Stimulated activated CD8-positive, alpha-beta memory T cell treated with anti-CD3 and anti-CD28 coated beads, Interleukin-7, amount 100 ng/mL, for 48 hours (primary cell): ENCODE measurements around the gene MAMDC4.

Experiments
- DNase-seq, 2 donors: peaks; one replicate each; pipeline ENCODE4 v3.0.0-alpha.2; 2020; ENCODE audit warnings: low read depth in 1 of 2; ENCODE audit errors: extremely low read depth in 1 of 2

The MAMDC4 gene

DNA sequence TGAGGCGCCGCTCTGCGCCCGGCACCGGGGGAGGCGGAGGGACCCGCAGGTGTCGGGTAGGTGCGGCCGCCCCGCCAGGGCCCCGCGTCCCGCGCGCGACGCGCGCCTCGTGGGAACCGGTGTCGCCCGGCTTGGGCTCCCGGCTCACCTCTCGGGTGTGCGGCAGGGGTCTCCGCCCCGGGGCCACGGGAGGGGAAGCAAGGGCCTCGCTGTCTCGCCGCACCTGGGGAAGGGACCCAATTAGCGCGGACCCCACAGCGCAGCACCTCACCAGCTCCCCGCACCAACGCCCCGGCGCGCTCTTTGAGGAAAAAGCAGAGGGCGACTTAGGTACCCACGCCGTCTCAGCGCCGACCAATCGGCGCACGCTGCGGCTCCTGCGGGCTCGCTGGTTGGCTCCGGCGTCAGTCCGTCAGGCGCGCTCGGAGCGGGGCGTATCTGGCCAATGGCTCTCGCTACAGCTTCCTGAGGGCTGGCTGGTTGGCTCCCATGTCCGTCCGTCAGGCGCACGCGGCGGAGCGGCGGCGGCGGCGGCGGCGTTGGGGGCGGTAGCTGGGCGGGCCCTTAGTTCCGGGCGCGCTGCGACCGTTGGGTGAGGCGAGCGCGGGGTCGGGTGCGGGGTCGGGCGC is 33.9 kb downstream of the MAMDC4 start, which contains the start of gene TRAF2:
Gene TRAF2, plus strand, starts transcription at position 567 of the 629 bp plus-strand sequence. CDS start 12,225 bp downstream, outside the sequence.
- peak; percentile 95 to 97 for DNase-seq

DNA sequence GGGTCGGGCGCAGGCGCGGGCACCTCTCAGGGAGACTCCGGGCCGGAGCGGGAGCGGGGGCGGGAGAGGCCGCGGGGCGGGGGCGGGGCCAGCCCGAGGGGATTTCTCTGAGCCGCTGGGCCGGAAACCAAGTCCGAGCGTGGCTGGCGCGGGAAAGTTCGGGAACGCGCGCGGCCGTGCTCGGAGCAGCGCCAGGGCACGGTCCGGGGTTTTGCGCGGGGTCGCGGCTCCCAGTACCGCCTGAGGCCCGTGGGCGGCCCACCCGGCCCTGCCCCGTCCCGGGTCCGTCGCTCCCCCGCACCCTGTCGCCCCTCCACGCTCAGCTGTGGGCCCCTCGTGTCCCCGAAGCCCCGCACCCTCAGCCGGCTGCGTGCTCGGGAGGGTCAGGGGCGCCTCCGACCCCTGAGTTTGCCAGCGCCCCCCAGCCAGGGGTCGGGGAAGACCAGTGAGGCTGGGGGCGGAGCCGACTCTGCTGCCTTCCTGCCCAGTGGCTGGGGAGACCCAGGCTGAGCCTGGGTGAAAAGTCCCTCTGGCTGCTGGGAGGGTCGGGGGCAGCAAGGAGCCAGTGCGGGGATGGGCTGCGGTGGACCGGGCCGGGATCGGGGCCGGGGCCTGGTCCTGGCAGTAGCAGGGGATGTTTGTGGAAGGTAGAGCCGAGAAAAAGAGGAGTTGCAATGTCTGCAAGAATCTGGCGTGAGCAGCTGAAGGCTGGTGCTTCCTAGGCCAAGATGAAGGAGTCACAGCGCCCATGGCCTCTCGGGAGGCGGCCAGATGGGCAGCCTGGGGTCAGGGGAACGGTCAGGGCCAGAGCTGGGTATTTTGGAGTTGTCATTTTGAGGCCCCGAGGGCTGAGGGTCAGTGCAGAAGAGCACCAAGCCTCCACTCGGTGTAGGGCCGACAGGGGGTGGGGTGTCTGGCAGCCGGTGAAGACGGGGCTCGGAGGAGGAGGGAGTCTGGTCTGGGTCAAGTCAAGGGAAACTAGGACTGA is 34.8 kb downstream of the MAMDC4 start:
- DNase-seq = no peak

DNA sequence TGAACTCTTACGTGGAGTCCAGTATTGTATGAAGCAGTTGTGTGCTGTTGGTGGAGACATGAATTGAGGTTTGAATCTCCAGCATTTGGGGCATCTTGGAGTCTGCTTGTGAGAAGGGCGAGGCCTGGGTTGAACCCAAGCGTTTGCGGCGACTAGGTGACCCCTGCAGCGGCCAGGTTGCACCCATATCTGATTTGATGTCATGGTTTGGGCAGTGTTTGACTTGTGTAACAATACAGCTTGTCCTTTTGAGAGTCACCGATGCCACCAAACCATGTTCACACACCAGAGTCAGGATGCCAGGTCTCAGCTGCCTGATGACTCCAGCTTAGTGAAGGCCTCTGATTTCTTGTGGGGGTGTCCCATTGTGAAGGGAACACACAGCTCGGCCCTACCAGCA is 36.3 kb downstream of the MAMDC4 start:
- DNase-seq = no peak

DNA sequence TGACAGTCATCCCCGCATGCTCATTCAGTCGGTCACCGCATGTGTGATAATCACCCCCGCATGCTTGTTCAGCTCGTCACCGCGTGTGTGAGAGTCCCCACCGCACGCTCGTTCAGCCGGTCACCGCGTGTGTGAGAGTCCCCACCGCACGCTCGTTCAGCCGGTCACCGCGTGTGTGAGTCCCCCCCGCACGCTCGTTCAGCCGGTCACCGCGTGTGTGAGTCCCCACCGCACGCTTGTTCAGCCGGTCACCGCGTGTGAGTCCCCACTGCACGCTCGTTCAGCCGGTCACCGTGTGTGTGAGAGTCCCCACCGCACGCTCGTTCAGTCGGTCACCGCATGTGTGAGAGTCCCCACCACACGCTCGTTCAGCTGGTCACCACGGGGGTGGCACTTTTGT is 37.7 kb downstream of the MAMDC4 start:
- DNase-seq = no peak

DNA sequence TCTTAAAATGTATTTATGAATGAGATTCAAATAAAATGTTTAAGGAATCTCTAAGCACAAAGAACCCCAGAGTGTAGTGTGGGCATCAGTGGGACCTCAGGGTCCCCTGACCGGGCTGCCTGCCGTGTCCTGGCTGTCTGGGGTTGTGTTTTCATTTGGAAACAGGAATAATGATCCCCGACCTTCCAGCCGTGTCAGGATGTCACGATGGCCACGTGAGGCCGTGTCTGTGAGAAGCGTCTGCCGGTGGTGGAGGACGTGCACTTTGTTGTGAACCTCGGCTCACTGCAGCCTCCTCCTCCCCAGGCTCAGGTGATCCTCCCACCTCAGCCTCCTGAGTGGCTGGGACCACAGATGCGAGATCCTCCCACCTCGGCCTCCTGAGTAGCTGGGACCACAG is 38.5 kb downstream of the MAMDC4 start:
- DNase-seq = no peak

DNA sequence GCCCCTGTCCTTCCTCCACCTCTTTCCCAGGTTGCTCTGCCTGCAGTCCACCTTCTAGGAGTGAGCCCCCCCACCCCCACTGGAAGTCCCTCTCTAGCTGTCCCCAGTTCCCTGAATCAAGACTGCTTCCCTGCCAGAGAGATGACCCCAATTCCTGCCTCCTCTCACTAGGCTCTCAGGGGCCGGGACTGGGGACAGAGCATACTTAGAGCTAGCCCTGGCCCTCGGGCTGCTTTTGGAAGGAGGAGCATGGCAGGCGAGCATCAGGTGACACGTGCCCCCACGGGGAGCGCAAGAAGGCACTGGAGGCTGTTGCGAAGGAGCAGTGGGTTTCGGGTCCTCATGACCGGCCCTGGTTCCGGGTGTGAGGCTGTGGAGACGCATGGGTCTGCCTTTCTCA is 43.9 kb downstream of the MAMDC4 start:
- DNase-seq = no peak

DNA sequence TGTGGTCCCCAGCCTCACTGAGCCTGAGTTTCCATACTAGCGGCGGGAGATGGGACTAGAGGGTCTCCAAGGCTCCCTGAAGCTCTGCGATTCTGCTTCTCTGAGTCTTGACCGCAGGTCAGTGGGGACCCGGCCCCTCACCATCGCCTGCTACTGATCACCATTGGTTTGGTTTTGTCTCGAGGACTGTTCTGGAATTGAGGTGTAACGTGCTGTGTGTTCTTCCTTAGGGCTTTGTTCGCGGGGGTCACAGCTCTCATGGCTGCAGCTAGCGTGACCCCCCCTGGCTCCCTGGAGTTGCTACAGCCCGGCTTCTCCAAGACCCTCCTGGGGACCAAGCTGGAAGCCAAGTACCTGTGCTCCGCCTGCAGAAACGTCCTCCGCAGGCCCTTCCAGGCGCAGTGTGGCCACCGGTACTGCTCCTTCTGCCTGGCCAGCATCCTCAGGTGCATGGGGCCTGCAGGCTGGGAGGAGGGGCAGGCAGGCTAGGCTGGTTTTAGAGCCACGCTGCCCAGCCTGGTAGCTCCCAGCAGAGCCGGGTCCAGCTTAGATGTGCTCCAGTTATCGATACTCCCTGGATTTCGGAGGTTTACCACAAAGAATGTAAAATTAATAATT is 46.4 kb downstream of the MAMDC4 start:
- DNase-seq = no peak

DNA sequence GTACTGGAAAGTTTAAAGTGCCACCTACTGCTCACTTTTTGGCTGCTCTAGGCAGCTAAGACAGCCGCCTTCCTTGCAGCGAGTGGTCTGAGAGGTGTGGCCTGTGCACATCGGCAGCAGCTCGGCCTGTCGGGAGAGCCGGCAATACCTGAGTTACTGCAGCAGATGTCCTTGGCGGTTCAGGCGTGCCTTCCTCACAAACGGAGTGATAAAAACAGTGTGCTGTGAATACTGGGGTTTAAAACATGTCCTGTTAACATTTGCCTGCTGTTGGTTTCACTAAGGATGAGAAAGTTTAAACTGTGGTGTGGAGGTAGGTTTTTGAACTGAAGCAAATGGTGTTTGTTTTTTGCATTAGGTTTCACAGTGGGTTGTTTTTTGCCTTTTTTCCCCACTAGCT is 47.0 kb downstream of the MAMDC4 start:
- no peak for DNase-seq

DNA sequence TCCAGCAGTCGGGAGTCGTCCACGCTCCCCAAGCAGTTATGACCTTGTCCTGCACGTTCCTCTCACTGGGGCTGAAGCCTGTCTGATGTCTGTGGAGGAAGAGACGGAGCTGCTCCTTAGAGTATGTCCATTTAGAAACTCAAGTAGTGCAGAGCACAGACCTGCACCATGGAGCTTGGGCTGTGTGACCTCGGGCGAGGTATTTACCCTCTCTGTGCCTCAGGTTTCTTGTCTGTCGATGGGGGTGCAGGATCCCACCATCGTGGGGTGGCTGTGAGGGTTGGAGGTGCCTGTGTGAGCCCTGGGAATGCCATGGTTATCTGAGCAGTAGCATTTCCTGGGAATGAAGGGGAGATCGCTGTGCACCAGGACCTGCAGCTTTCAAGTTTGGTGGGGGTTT is 48.4 kb downstream of the MAMDC4 start:
- no peak for DNase-seq

DNA sequence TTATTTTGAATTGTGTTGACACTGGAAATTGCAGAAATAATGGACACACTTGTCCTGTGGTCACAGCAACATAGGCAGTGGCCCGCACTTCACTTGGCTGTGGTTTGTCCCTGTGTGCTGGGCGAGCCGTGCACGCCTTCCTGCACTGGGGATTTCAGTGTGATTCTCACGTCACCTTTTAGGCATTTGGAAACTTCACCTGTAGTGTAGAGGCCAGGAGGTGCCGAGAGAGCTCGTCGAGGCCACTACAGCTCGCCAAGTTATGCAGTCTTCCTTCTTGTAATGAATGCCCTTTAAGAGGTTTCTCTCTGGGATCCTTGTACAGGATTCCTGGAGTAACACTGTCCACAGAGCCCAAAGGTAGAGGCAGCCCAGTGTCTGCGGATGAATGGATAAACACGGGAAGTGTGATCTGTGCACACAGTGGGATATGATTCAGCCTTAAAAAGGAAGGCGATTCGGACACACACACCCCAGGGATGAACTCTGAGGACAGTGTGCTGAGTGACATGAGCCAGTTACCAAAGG is 48.9 kb downstream of the MAMDC4 start:
- DNase-seq = no peak

DNA sequence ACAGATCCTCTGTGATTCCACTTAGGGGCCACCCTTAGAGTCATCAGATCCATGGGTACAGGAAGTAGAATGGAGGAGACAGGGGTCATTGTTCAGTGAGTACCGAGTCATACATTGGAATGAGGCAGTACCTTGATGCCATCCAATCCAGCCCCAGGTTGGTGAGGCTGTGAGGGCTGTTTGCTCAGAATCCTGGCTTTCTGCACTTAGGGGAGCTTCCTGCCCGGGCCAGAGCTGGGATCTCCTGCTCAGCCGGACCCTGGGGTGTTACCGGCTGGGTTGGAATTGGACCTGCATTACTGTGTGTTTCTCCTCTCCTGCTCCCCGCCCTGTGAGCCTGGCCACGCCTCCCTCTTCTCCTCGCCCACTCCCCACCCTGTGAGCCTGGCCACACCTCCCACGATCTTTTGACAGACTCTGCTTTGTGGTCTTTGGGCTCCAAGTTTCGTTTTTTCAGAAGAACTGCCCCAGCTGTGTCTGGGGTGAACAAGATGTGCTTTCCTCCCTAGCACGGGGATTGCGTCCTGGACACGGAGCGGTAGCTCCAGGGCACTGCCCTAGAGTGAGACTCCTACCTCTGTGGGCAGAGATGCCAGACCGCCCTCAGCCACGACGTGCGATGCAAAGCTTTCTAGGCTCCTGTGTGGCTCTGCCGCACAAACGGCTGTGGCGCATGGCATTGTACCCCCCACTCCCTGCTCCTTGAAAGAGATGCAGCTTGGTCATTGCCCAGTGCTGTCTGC is 49.5 kb downstream of the MAMDC4 start:
- peak; percentile 59 to 75 for DNase-seq

DNA sequence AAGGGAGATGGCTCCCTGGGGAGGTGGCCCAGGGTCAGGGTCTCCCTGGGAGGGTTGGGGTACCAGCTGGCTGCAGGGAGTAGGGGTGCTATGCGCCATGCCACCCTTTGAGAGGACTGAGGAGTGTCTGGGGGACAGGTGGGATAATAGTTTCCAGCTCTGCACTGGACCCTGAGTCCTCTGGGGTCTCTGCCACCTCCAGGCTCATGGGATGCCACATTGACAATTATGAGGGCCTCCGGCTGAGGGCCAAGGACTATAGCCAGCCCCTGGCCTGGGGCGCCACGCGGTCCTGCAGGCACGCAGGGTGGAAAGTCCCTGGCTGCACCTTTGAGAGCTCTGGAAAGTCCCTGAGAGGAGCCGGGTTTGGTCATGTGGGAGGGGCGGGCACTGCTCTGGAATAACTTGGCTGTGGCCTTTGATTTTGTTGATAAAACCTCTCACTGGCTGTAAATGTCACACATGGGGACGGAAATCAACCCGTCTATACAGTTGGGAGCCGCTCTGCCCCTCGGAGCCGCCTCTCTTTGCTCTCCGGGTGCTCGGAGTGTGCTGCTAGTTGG is 50.2 kb downstream of the MAMDC4 start:
- DNase-seq = peak; percentile 70 to 85

DNA sequence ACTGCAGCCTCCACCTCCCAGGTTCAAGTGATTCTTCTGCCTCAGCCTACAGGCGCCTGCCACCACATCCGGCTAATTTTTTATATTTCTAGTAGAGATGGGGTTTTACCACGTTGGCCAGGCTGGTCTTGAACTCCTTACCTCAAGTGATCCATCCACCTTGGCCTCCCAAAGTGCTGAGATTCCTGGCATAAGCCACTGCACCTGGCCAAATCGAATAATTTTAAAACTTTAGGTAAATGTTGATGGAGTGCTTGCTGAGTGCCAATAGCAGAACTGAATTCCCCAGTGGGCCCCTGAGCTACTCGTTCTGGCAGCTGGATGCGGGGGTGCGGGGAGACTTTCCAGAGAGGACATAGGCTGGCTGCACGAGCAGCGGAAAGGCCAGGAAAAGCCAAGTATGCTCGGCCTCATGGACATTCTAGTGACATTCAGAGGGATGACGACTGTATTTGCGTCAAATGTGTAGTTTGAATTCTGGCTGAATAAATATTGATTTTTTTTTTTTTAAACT is 51.0 kb downstream of the MAMDC4 start:
- no peak for DNase-seq

DNA sequence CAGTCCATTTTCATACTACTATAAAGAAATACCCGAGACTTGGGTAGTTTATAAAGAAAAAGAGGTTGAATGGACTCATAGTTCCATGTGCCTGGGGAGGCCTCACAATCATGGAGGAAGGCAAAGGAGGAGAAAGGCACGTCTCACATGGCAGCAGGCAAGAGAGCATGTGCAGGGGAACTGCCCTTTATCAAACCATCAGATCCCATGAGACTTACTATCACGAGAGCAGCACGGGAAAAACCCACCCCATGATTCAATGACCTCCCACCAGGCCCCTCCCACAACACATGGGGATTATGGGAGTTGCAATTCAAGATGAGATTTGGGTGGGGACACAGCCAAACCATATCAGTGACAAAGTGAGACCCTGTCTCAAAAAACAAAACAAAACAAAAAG is 54.1 kb downstream of the MAMDC4 start:
- DNase-seq = no peak

DNA sequence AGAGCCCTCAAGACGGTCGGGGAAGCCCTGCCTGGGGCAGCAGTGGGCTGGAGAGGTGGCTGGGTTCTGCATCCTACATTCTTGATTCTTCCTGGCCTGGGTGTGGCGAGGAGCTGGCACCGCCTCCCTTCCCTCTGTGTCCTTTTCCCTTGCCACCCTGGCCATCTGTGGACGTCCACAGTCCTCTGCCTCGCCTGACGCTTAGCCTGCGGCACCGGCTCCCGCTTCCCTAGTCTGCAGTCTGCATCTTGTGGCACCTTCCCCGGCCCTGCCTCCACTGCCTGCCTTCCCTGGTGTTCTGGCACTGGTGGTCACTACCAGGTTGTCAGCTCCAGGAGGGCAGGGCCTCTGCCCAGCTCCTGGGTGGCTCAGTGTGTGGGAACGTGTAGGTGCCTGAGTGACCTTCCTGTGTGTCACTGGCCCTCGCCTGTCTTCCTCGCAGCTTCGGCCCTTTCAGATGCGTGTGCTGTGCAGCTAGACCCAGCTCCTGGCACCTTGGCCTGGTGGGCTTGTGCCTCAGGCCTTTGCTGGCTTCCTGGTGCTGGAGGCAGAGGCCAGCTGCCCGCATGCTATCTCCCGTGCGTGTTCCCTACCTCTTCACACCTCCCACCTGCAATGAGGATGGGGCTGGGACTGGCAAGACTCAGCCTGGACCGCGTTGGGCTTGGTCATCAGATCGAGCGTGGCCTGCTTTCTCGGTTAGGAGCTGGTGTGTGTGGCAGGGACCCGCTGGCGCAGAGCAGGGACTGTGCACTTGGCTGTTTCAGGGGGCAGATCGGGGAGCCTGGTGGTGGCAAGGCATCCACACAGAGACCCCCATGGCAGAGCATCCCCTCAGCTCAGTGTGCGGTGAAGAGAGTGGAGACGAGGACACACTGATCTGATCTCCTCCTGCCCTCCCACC is 55.1 kb downstream of the MAMDC4 start:
- no peak for DNase-seq
